GM21526 (cell line): Measurements from ENCODE around the gene ZFP92.

Source experiments
- ATAC-seq: cut with Tn5 transposase; IDR thresholded peaks from one replicate; pipeline ENCODE4 v1.9.1; 2021; ENCODE audit warnings: moderate library complexity; ENCODE audit not compliant: unreplicated experiment, low FRiP score

Gene ZFP92

GRCh38 chrX:153434801-153435200 lies 23.5 kb downstream of the ZFP92 start:
- ATAC-seq, result no peak

GRCh38 chrX:153435845-153436244 lies 24.6 kb downstream of the ZFP92 start:
- no peak for ATAC-seq

GRCh38 chrX:153438532-153438931 lies 27.3 kb downstream of the ZFP92 start:
- ATAC-seq, result no peak

- ATAC-seq, result no peak
Observed at GRCh38 chrX:153439977-153440376, 28.7 kb downstream of the ZFP92 start.

GRCh38 chrX:153440556-153441135 lies 29.4 kb downstream of the ZFP92 start:
- no peak for ATAC-seq

- no peak for ATAC-seq
Observed at GRCh38 chrX:153441296-153441695, 30.0 kb downstream of the ZFP92 start.

- no peak for ATAC-seq
Observed at GRCh38 chrX:153441981-153442380, 30.7 kb downstream of the ZFP92 start.

GRCh38 chrX:153442463-153442862 lies 31.2 kb downstream of the ZFP92 start:
- ATAC-seq, result no peak

- no peak for ATAC-seq
Observed at GRCh38 chrX:153443476-153444332, 32.4 kb downstream of the ZFP92 start.

GRCh38 chrX:153444333-153445011 lies 33.2 kb downstream of the ZFP92 start:
- ATAC-seq, result no peak

GRCh38 chrX:153445106-153445855 lies 34.0 kb downstream of the ZFP92 start:
- ATAC-seq, result no peak

GRCh38 chrX:153445856-153446635 lies 34.8 kb downstream of the ZFP92 start, which contains the start of gene TREX2:
TREX2 (minus strand) TSS chrX:153446056; CDS start chrX:153445430, 626 bp downstream.
- no peak for ATAC-seq

- no peak for ATAC-seq
Observed at GRCh38 chrX:153446636-153446936, 35.3 kb downstream of the ZFP92 start.

GRCh38 chrX:153446950-153447580 lies 35.8 kb downstream of the ZFP92 start:
- no peak for ATAC-seq

GRCh38 chrX:153447581-153447960 lies 36.3 kb downstream of the ZFP92 start:
- ATAC-seq, result no peak

- ATAC-seq, result no peak
Observed at GRCh38 chrX:153448556-153449367, 37.5 kb downstream of the ZFP92 start.

- ATAC-seq, result no peak
Observed at GRCh38 chrX:153449368-153450113, 38.3 kb downstream of the ZFP92 start.
